Measurements from ENCODE around the gene CTAGE6.
"Not testable (repeated sequence)": the region's sequence is repeated elsewhere in the genome, so short reads cannot be mapped to it uniquely, and the experiment has no call there.

CTAGE6 gene

DNA sequence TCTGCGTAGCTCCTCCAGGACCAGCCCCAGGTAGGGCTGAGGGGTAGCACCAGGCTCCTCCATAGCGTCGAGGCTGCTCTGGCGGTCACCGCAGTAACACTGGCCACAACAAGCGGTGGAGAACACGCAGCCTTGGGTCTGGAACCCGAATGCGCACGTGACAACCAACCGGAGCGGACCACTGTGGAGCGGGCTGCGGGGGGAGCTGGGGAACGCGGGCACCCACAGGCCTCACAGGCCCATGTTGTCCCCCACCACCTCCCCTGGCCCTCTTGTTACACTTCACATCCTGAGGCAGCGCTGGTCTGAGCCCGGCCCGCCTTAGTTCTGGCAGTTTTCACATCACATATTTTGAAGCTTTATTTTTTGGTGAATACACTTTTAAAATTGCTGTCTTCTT lies at the start of gene CTAGE6:
Gene CTAGE6 (minus strand): TSS at position 101 of the 400 bp plus-strand sequence. CDS start 38 bp downstream, at position 63.
- in situ Hi-C loops (cut with MboI; ENCODE audit: low pct_unique_long_range_greater_than_20kb, low sequenced_read_pairs); DNase-seq: not testable (repeated sequence)

GRCh38 chr7:143806664-143807071 lies 49.2 kb upstream of the CTAGE6 start:
- in situ Hi-C loops (cut with MboI; ENCODE audit: low pct_unique_long_range_greater_than_20kb, low sequenced_read_pairs), result not testable (repeated sequence)

GRCh38 chr7:143797896-143798290 lies 40.4 kb upstream of the CTAGE6 start:
- in situ Hi-C loops (cut with MboI; ENCODE audit: low pct_unique_long_range_greater_than_20kb, low sequenced_read_pairs); DNase-seq: not testable (repeated sequence)

More at GRCh38 chr7:143806664-143807071, 49.2 kb upstream of the CTAGE6 start:
- DNase-seq, result not testable (repeated sequence)

DNA sequence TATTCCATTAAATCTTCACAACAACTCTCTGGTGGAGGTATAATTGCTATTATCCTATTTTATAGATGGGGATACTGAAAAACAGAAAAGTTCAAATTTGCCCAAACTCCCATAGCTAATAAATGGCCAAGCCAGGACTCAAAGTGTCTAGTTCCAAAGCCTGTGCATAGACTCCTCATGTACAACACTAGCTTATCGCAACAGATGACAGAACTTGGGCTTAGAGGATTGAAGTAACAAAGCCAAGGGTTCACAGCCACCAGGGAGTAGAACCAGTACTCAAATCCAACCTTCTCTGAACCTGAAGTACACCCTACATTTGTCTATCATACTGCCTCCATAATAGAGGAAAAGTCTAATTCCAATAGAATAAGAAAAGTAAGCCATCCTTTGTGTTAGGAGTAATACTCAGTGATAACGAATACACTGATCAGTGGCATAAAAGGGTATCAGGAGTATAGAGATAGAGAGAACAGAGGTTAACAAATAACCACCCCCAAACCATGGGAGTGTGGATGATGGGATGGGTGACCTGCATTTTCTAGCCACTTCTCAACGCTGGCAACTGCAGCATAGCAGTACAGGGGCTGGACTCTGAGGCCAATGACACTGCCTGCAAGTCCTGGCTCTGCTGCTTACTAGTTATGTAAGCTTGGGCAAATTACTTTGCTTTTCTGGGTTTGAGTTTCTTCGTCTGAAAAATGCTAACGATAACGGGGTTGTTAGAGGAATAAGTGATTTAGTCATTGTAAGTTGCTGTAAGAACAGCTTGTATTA lies 39.8 kb upstream of the CTAGE6 start:
- DNase-seq; in situ Hi-C loops (cut with MboI; ENCODE audit: low pct_unique_long_range_greater_than_20kb, low sequenced_read_pairs): not testable (repeated sequence)

GRCh38 chr7:143795653-143796052 lies 38.2 kb upstream of the CTAGE6 start:
- DNase-seq; in situ Hi-C loops (cut with MboI; ENCODE audit: low pct_unique_long_range_greater_than_20kb, low sequenced_read_pairs): not testable (repeated sequence)

DNA sequence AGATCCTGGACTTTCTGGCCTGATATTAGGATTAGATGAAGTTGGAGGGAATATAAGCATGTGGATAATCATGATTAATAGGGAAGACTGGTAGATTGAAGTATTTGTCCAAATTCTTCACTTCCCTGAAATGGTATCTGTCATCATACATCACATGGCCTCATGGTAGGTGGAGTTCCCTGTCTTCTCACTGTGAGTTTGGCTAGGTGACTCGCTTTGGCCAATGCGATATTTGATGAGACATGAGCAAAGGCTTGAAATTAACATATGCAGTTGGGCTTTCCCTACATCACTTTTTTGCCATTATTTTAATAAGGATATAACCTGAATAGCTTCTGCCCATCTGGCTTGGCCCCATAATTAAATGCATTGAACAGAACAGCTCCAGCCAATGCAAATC lies 35.1 kb upstream of the CTAGE6 start:
- in situ Hi-C loops (cut with MboI; ENCODE audit: low pct_unique_long_range_greater_than_20kb, low sequenced_read_pairs); DNase-seq: not testable (repeated sequence)

DNA sequence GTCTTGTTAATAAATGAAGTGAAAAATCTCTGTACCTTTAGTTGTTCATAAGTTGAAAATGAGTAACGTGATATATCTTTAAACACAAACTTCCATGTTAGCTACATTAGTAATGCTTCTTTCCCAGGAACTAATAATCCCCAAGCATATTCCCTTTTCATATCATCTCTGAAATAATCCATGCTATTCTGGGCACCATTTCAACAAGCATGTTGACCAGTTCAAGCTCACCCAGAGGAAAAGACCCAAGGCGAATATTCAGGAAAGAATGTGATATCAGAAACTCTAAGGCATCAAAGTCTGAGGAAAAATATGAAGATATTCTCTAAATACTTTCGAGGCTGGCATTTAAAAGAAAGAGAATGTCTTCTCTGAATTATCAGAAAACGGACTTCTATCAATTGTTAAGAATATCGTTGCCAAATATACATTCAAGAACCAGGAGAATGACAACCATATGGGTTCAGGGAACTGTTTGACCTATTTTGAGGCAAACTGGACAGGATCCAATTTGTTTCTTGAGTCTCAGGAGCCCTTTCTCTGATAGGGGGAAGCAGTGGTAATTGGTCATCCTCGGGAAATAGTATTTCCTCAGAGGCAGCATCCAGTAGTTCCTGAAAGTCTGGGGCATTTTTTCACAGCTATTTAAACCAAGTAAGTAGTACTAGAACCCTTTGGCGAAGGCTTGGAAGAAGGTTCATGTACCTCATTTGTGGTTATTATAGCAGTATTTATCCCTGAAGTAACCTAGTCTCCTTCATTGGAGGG lies 28.1 kb upstream of the CTAGE6 start:
- DNase-seq; in situ Hi-C loops (cut with MboI; ENCODE audit: low pct_unique_long_range_greater_than_20kb, low sequenced_read_pairs): not testable (repeated sequence)

- in situ Hi-C loops (cut with MboI; ENCODE audit: low pct_unique_long_range_greater_than_20kb, low sequenced_read_pairs); DNase-seq: not testable (repeated sequence)
These were observed 22.1 kb upstream of the CTAGE6 start for GRCh38 chr7:143779591-143779990.

DNA sequence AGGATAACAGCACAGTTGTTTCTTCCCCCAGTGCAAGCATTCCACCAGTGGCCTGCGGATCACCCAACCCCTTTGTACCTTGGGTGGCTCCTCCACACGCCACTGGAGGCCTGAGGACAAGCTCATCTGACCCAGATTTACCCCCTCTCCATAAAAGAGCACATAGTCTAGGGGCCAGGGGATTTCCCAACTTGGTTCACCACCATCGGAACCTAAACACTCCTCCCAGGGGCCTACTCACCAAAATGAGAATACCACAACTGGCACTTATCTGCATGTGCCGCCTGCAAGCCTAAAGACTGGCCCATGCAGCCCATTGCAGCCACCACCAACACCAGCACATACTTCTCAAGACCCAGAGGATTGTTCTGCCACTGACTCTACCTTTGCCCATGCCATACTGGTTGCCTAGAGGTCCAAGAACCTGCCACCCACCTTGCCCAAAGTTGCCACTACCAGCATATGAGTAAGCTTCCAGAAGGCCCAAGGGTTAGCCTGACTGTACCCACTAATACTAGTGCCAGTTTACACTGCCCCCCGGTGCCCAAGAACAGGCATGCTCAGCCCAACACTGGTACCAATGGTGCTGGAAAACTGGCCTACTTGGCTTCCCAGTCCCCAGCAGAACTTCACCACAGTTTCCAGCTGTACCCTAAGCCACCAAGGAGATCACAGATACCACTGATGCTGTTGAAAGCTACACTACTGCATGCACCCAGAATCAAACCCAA lies 15.4 kb upstream of the CTAGE6 start:
- DNase-seq; in situ Hi-C loops (cut with MboI; ENCODE audit: low pct_unique_long_range_greater_than_20kb, low sequenced_read_pairs): not testable (repeated sequence)

DNA sequence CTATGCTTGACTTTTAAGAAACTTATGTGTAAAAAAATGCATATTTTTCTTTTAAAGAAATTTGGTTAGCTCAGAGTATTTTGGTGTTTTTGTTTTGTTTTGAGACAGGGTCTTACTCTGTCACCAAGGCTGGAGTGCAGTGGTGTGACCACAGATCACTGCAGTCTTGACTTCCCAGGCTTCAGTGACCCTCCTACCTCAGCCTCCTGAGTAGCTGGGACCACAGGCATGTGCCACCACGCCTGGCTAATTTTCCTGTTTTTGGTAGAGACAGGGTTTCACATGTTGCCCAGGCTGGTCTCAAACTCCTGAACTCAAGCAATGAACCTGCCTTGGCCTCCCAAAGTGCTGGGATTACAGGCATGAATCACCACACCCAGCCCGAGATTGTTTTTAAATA lies 10.0 kb upstream of the CTAGE6 start:
- in situ Hi-C loops (cut with MboI; ENCODE audit: low pct_unique_long_range_greater_than_20kb, low sequenced_read_pairs); DNase-seq: not testable (repeated sequence)

GRCh38 chr7:143765678-143766077 lies 8.2 kb upstream of the CTAGE6 start:
- DNase-seq; in situ Hi-C loops (cut with MboI; ENCODE audit: low pct_unique_long_range_greater_than_20kb, low sequenced_read_pairs): not testable (repeated sequence)

DNA sequence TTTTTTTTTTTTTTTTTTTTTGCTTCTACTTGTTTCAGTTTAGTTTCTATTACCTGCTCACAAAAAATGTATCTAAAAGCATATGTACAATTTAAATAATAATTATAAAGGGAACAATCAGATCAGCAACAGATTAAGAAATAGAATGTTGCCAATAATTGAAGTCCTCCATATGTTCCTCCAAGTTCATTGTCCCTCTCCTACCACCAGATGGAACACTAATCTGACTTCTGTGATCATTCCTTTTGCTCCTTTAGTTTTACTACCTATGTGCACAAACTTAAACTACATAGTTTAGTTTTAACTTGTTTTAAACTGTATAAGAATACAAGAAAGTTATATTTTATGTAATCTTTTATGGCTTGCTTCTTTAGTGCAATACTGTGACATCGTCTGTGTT lies 5.6 kb upstream of the CTAGE6 start:
- DNase-seq; in situ Hi-C loops (cut with MboI; ENCODE audit: low pct_unique_long_range_greater_than_20kb, low sequenced_read_pairs): not testable (repeated sequence)

- DNase-seq; in situ Hi-C loops (cut with MboI; ENCODE audit: low pct_unique_long_range_greater_than_20kb, low sequenced_read_pairs): not testable (repeated sequence)
These were observed 12.2 kb downstream of the CTAGE6 start for GRCh38 chr7:143745340-143745739.

DNA sequence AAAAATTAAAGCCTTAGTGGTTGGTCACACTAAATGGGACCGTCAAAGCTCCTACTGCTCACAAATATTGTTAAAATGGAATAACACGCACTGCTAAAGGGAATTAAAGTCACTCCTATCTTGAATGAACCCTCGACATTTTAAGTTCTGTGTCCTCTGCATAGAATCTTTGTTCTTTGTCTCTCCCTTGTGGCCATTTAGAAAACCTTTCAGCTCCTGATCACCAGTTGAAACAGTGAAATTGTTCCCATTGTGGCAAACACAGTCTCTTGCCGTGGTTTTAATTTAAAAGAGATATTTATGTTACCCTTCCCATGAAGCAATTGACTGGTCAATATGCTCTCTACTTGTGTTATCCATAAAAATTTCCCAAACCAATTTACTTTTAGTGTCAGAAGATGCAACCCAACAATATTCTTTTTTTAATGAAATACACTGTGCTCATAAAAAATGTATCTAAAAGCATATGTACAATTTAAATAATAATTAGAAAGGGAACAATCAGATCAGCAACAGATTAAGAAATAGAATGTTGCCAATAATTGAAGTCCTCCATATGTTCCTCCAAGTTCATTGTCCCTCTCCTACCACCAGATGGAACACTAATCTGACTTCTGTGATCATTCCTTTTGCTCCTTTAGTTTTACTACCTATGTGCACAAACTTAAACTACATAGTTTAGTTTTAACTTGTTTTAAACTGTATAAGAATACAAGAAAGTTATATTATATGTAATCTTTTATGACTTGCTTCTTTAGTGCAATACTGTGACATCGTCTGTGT lies 20.3 kb downstream of the CTAGE6 start:
- peak; percentile 30 for DNase-seq
- in situ Hi-C loops (cut with MboI; ENCODE audit: low pct_unique_long_range_greater_than_20kb, low sequenced_read_pairs), result not testable (repeated sequence)

- no peak for DNase-seq
- in situ Hi-C loops (cut with MboI; ENCODE audit: low pct_unique_long_range_greater_than_20kb, low sequenced_read_pairs), result no loop called here
These were observed 21.5 kb downstream of the CTAGE6 start for GRCh38 chr7:143735962-143736361.

GRCh38 chr7:143733876-143734275 lies 23.6 kb downstream of the CTAGE6 start:
- DNase-seq, result no peak
- in situ Hi-C loops (cut with MboI; ENCODE audit: low pct_unique_long_range_greater_than_20kb, low sequenced_read_pairs), result no loop called here

DNA sequence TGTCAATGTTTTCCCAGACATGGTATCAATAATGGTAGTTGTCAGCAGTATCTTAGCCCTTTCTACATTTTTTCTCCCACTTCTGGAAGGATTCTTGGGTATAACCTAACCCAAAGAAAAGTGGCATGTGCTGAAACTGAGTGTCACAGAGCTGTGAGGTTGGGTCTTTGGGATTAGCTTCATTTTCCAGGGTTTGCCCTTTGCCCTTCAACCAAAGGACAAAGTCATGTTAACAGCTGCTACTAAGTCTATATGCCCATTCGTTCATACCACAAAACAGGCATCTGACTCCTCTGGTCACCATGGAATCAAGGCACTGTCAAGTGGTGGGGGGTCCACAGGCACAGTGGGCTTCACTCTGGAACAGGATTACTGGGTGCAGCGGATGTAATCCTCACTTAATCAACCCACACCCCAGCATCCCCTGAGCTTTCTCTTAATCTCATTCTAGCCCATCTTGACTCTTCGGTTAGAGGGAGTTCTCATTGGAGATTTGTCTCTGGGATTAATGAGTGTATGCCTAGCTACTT lies 29.1 kb downstream of the CTAGE6 start:
- in situ Hi-C loops (cut with MboI; ENCODE audit: low pct_unique_long_range_greater_than_20kb, low sequenced_read_pairs), result no loop called here
- DNase-seq, result no peak

- in situ Hi-C loops (cut with MboI; ENCODE audit: low pct_unique_long_range_greater_than_20kb, low sequenced_read_pairs); DNase-seq: not testable (repeated sequence)
These were observed 29.9 kb downstream of the CTAGE6 start for GRCh38 chr7:143727561-143727960.
